ENCODE results near the gene EPB41L5. TPM values are rescaled to one million over a fixed set of nuclear protein-coding genes. Genes with fewer than 3 reads are reported as not detected.

Gene EPB41L5
- total RNA-seq, 2 experiments from 2014 or later = 5.6 to 14.1 TPM

GRCh38 chr2:120075545-120075944 is 62.7 kb downstream of the EPB41L5 start:
- H4K20me1 ChIP-seq (ENCODE audit: insufficient read depth, low read length) = no peaks in the 10 kb centered on the region
- ChIA-PET CTCF (ENCODE audit: unreplicated experiment) (no interaction called here), POLR2A (no interaction called here)
- no peak for DNase-seq (ENCODE audit: low spot score)
- H3K4me2 ChIP-seq (ENCODE audit: low read length) = no peak overlapping the region
- H3K4me3 ChIP-seq (ENCODE audit: low read depth, low read length, poor library complexity, severe bottlenecking) = no peak overlapping the region
- H3K36me3 ChIP-seq (ENCODE audit: insufficient read depth, low read length) = peaks cover 5% of the 10 kb centered on the region
- no peaks in the 10 kb centered on the region for H3K4me1 ChIP-seq (ENCODE audit: insufficient read depth, low read length, poor library complexity, severe bottlenecking)
- BruUV-seq (replicated peaks) = no TSS peak
- TF ChIP-seq CTCF (conservative IDR thresholded peaks at IDR 0.05; ENCODE audit: low read length) = no peak
- TF ChIP-seq EZH2phosphoT487 (IDR thresholded peaks at IDR 0.05; ENCODE audit: borderline replicate concordance, low read depth, low read length) = no peak
- H3K9me2 ChIP-seq (ENCODE audit: insufficient read depth, low read length) = no peaks in the 10 kb centered on the region; the same call in 1 of the 2 replicates
- no peaks in the 10 kb centered on the region for H3K9me3 ChIP-seq (ENCODE audit: low read length)
- H3K79me2 ChIP-seq (ENCODE audit: insufficient read depth, low read depth, low read length) = no peaks in the 10 kb centered on the region
- no peak overlapping the region for H2AFZ ChIP-seq (ENCODE audit: low read length)
- intact Hi-C loops (cut with micrococcal nuclease; ENCODE audit: unreplicated experiment) = no loop called here
- H3K27ac ChIP-seq (ENCODE audit: low read depth, low read length, poor library complexity, severe bottlenecking) = no peak overlapping the region

- Histone ChIP-seq H3K9me2 (ENCODE audit: insufficient read depth, low read length) (no peaks in the 10 kb centered on the region; the same call in 1 of the 2 replicates), H3K4me1 (ENCODE audit: insufficient read depth, low read length, poor library complexity, severe bottlenecking) (no peaks in the 10 kb centered on the region), H3K27ac (ENCODE audit: low read depth, low read length, poor library complexity, severe bottlenecking) (no peak overlapping the region), H2AFZ (ENCODE audit: low read length) (no peak overlapping the region), H3K79me2 (ENCODE audit: insufficient read depth, low read depth, low read length) (no peaks in the 10 kb centered on the region), H3K4me3 (ENCODE audit: low read depth, low read length, poor library complexity, severe bottlenecking) (no peak overlapping the region), H4K20me1 (ENCODE audit: insufficient read depth, low read length) (no peaks in the 10 kb centered on the region), H3K9me3 (ENCODE audit: low read length) (no peaks in the 10 kb centered on the region), H3K4me2 (ENCODE audit: low read length) (no peak overlapping the region), H3K36me3 (ENCODE audit: insufficient read depth, low read length) (peaks cover 5% of the 10 kb centered on the region)
- no TSS peak for BruUV-seq (replicated peaks)
- POLR2A ChIA-PET = interaction anchor here (0.8 to 1.6 kb wide), 2 partner anchors 19 to 91 kb away, joined by 3 to 4 read pairs; no protein-coding TSS in a partner anchor
- no peak for TF ChIP-seq CTCF (conservative IDR thresholded peaks at IDR 0.05; ENCODE audit: low read length)
- TF ChIP-seq EZH2phosphoT487 (IDR thresholded peaks at IDR 0.05; ENCODE audit: borderline replicate concordance, low read depth, low read length) = no peak
- CTCF ChIA-PET (ENCODE audit: unreplicated experiment) = no interaction called here
- intact Hi-C loops (cut with micrococcal nuclease; ENCODE audit: unreplicated experiment) = no loop called here
- DNase-seq (ENCODE audit: low spot score) = no peak
Measured at GRCh38 chr2:120077896-120078295, 65.0 kb downstream of the EPB41L5 start.

GRCh38 chr2:120079647-120080046 is 66.8 kb downstream of the EPB41L5 start:
- peaks cover 5% of the 10 kb centered on the region for H3K36me3 ChIP-seq (ENCODE audit: insufficient read depth, low read length)
- H3K4me3 ChIP-seq (ENCODE audit: low read depth, low read length, poor library complexity, severe bottlenecking) = no peak overlapping the region
- H3K4me1 ChIP-seq (ENCODE audit: insufficient read depth, low read length, poor library complexity, severe bottlenecking) = no peaks in the 10 kb centered on the region
- ChIA-PET CTCF (ENCODE audit: unreplicated experiment) (no interaction called here), POLR2A (interaction anchor here (1.6 kb wide), 1 partner anchor 89 kb away, joined by 4 read pairs; no protein-coding TSS in a partner anchor)
- no peak for TF ChIP-seq EZH2phosphoT487 (IDR thresholded peaks at IDR 0.05; ENCODE audit: borderline replicate concordance, low read depth, low read length)
- intact Hi-C loops (cut with micrococcal nuclease; ENCODE audit: unreplicated experiment) = no loop called here
- no peaks in the 10 kb centered on the region for H3K9me3 ChIP-seq (ENCODE audit: low read length)
- no peaks in the 10 kb centered on the region for H4K20me1 ChIP-seq (ENCODE audit: insufficient read depth, low read length)
- BruUV-seq (replicated peaks) = no TSS peak
- H3K4me2 ChIP-seq (ENCODE audit: low read length) = no peak overlapping the region
- H3K79me2 ChIP-seq (ENCODE audit: insufficient read depth, low read depth, low read length) = no peaks in the 10 kb centered on the region
- no peak for DNase-seq (ENCODE audit: low spot score)
- no peaks in the 10 kb centered on the region for H3K9me2 ChIP-seq (ENCODE audit: insufficient read depth, low read length)
- H3K27ac ChIP-seq (ENCODE audit: low read depth, low read length, poor library complexity, severe bottlenecking) = no peak overlapping the region
- no peak overlapping the region for H2AFZ ChIP-seq (ENCODE audit: low read length)
